Transverse colon (tissue), 4 donors: ENCODE data around the gene OSBPL9. TPM values are rescaled to one million over a fixed set of nuclear protein-coding genes. Genes with fewer than 3 reads are reported as not detected.

Source experiments
- DNase-seq: peaks from one replicate; pipeline ENCODE4 v3.0.0-alpha.2; 2019
- H3K27ac ChIP-seq, 4 donors: fragments of 200-600 bp; sonication (generic); 2 replicates each; pipeline ENCODE4 v1.5.1; 2016 to 2018; ENCODE audit warnings: inconsistent platforms in 4 of 4
- H3K27me3 ChIP-seq: fragments of 200-600 bp; sonication (generic); 2 replicates; pipeline ENCODE4 v1.5.1; 2017; ENCODE audit warnings: inconsistent platforms
- H3K36me3 ChIP-seq, 4 donors: fragments of 200-600 bp; sonication (generic); 2 replicates each; pipeline ENCODE4 v1.5.1; 2017 to 2019; ENCODE audit warnings: inconsistent platforms in 4 of 4
- H3K4me1 ChIP-seq, 4 donors: fragments of 200-600 bp; sonication (generic); 2 replicates each; pipeline ENCODE4 v1.5.1; 2017 to 2020; ENCODE audit warnings: inconsistent platforms in 4 of 4
- H3K4me3 ChIP-seq, 4 donors: fragments of 200-600 bp; sonication (generic); 1 replicate in 1 of 4; 2 replicates in 3 of 4; pipeline versions ENCODE4 v1.5.1 to v1.6.1; 2017 to 2019; ENCODE audit warnings: inconsistent platforms in 4 of 4
- H3K9me3 ChIP-seq, 2 donors: fragments of 200-600 bp; sonication (generic); 2 replicates each; pipeline ENCODE4 v1.5.1; 2017 to 2019; ENCODE audit warnings: inconsistent platforms in 2 of 2
- CTCF ChIP-seq, 5 experiments: fragments of 200-600 bp in 3 of 5; fragments of 450-650 bp in 2 of 5; sonication (generic) in 3 of 5; IDR thresholded peaks; 1 replicate in 2 of 5; 2 replicates in 3 of 5; pipeline ENCODE4 v1.5.1; 2016 to 2017; ENCODE audit warnings: antibody characterized with exemption in 5 of 5, inconsistent platforms in 3 of 5, mild to moderate bottlenecking in 2 of 5, moderate library complexity in 1 of 5
- EP300 ChIP-seq: sonication (generic); formaldehyde crosslinking; IDR thresholded peaks from one replicate; pipeline ENCODE4 v1.6.1; 2017; ENCODE audit warnings: antibody characterized with exemption, low read depth
- POLR2A ChIP-seq: fragments of 450-650 bp; IDR thresholded peaks from one replicate; pipeline ENCODE4 v1.6.1; 2016; ENCODE audit warnings: antibody characterized with exemption, mild to moderate bottlenecking, moderate library complexity
- POLR2AphosphoS5 ChIP-seq, 3 donors: sonication (generic); formaldehyde crosslinking; IDR thresholded peaks; one replicate each; pipeline ENCODE4 v1.6.1; 2016; ENCODE audit warnings: antibody characterized with exemption in 3 of 3
- WGBS, 2 donors: methylation state at CpG; one replicate each; pipeline ENCODE4 v1.1.5; 2018; ENCODE audit warnings: low coverage in 1 of 2; 5-methylcytosine and 5-hydroxymethylcytosine counted together
- in situ Hi-C, 4 donors: fragments of 200-750 bp; cut with MboI; loops; one replicate each; pipeline versions ENCODE4 v1.15.0 to v1.15.1; 2017; ENCODE audit warnings: low sequenced_read_pairs in 3 of 4, low pct_ligation_motif_present in 1 of 4, low pct_unique_long_range_greater_than_20kb in 1 of 4
- intact Hi-C: fragments of 100-400 bp; cut with DNase I; formaldehyde crosslinking; loops from one replicate; pipeline ENCODE4 v1.15.1; 2023; ENCODE audit warnings: low total_unique reads
- total RNA-seq, 4 donors: library from RNA; depleted of rRNA; stranded (reverse); fragments of >200 nt; gene quantifications; one replicate each; pipeline ENCODE4 v1.1.0, GENCODE V29; 2016

Gene OSBPL9
- total RNA-seq, 4 donors from 2014 or later, result 56.1 to 82.1 (median 65.4) TPM

- 57 to 79% methylated on average over 2 of the region's 2 CpGs for WGBS, 2 donors
- TF ChIP-seq POLR2A (no peak), CTCF (IDR thresholded peaks at IDR 0.05) (no peak), EP300 (no peak), POLR2AphosphoS5 (IDR thresholded peaks at IDR 0.05) (no peak)
- H3K4me1 ChIP-seq, result peaks cover 0 to 27% (median 10%) of the 10 kb centered on the region in 4 donors
- in situ Hi-C loops (no loop called here), intact Hi-C loops (no loop called here)
- DNase-seq, result no peak
- no peaks in the 10 kb centered on the region for H3K9me3 ChIP-seq
- no peak overlapping the region for H3K4me3 ChIP-seq
- H3K36me3 ChIP-seq, result no peaks in the 10 kb centered on the region
- no peak overlapping the region for H3K27ac ChIP-seq
- H3K27me3 ChIP-seq, result no peaks in the 10 kb centered on the region
Measured at GRCh38 chr1:51686450-51686849, 69.6 kb downstream of the OSBPL9 start.

GRCh38 chr1:51689075-51689440 lies 72.2 kb downstream of the OSBPL9 start:
- H3K4me1 ChIP-seq, result peaks cover 0 to 50% (median 20%) of the 10 kb centered on the region in 4 donors
- no peak for DNase-seq
- H3K36me3 ChIP-seq, result no peaks in the 10 kb centered on the region
- H3K27ac ChIP-seq, result peak overlapping the region in 2 of 4 donors; percentile 41 to 61
- intact Hi-C loops, result no loop called here
- TF ChIP-seq CTCF (IDR thresholded peaks at IDR 0.05), result no peak
- no peak for TF ChIP-seq POLR2AphosphoS5 (IDR thresholded peaks at IDR 0.05)
- TF ChIP-seq EP300, result no peak
- no peak for TF ChIP-seq POLR2A
- H3K27me3 ChIP-seq, result no peaks in the 10 kb centered on the region
- H3K4me3 ChIP-seq, result no peak overlapping the region
- in situ Hi-C loops, result no loop called here
- H3K9me3 ChIP-seq, result no peaks in the 10 kb centered on the region

- in situ Hi-C loops, result no loop called here
- DNase-seq, result no peak
- TF ChIP-seq EP300, result no peak
- TF ChIP-seq CTCF (IDR thresholded peaks at IDR 0.05), result no peak
- no peak for TF ChIP-seq POLR2AphosphoS5 (IDR thresholded peaks at IDR 0.05)
- no peak for TF ChIP-seq POLR2A
- intact Hi-C loops, result no loop called here
- H3K36me3 ChIP-seq, result no peaks in the 10 kb centered on the region
- peaks cover 0 to 50% (median 20%) of the 10 kb centered on the region in 4 donors for H3K4me1 ChIP-seq
- H3K4me3 ChIP-seq, result no peak overlapping the region
- H3K9me3 ChIP-seq, result no peaks in the 10 kb centered on the region
- peak overlapping the region in 2 of 4 donors; percentile 41 to 61 for H3K27ac ChIP-seq
- H3K27me3 ChIP-seq, result no peaks in the 10 kb centered on the region
Measured at GRCh38 chr1:51689643-51690042, 72.8 kb downstream of the OSBPL9 start.

- in situ Hi-C loops, result no loop called here
- DNase-seq, result no peak
Measured at GRCh38 chr1:51690285-51690961, 73.5 kb downstream of the OSBPL9 start.

More at GRCh38 chr1:51690285-51690961, 73.5 kb downstream of the OSBPL9 start:
- no peaks in the 10 kb centered on the region for H3K36me3 ChIP-seq
- peaks cover 0 to 50% (median 22%) of the 10 kb centered on the region in 4 donors for H3K4me1 ChIP-seq
- H3K27me3 ChIP-seq, result no peaks in the 10 kb centered on the region
- H3K4me3 ChIP-seq, result no peak overlapping the region
- no peak overlapping the region for H3K27ac ChIP-seq
- intact Hi-C loops, result no loop called here
- no peaks in the 10 kb centered on the region for H3K9me3 ChIP-seq
- 69 to 74% methylated on average over 3 of the region's 3 CpGs for WGBS, 2 donors
- TF ChIP-seq POLR2A (no peak), CTCF (IDR thresholded peaks at IDR 0.05) (no peak), EP300 (no peak), POLR2AphosphoS5 (IDR thresholded peaks at IDR 0.05) (no peak)
